NCI-H460 (cell line): ENCODE measurements around the gene C13orf42. TPM values are rescaled to one million over a fixed set of nuclear protein-coding genes. Genes with fewer than 3 reads are reported as not detected.

Source experiments
- DNase-seq: peaks from one replicate; pipeline ENCODE4 v3.0.0-alpha.2; 2016; ENCODE audit warnings: low read depth; ENCODE audit errors: extremely low read depth
- total RNA-seq: library from RNA; depleted of rRNA; stranded (reverse); fragments of >200 nt; shearing (Covaris generic); gene quantifications from 2 replicates; pipeline ENCODE4 v1.2.3, GENCODE V29; 2014; rRNA removed

C13orf42 gene
- total RNA-seq, 1 experiment from 2014 or later, result 0.12 TPM

GRCh38 chr13:51035978-51036377 is 75.1 kb downstream of the C13orf42 start:
- DNase-seq, result no peak

DNA sequence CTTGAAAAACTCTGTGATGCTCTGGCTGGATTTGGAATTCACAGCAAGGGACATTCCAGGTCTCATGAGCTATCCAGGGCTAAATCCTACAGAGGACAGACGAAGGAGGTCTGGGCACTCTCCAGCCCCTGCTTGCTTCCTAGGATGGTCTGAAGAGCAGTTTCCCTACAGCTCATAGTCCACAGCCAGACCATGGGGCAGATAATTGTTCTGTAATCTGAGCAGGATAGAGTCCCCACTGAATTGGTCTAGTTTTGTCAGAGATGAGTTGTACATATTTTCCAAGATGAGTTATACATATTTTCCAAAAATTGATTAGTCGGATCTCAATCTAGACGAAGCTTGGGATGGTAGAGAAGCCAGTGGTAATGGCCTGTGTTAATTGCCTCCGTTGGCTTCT is 75.6 kb downstream of the C13orf42 start:
- no peak for DNase-seq

GRCh38 chr13:51034906-51035305 is 76.2 kb downstream of the C13orf42 start:
- DNase-seq, result no peak

GRCh38 chr13:51033421-51034185 is 77.5 kb downstream of the C13orf42 start:
- DNase-seq, result no peak

- DNase-seq, result no peak
These were observed 78.2 kb downstream of the C13orf42 start for GRCh38 chr13:51032831-51033230.

Other genes with a start within 250 kb of the C13orf42 start
- 88.3 and 108 TPM in 2 replicates for gene RNASEH2B, start 201.5 kb downstream of the C13orf42 start, total RNA-seq
- gene FAM124A, start 111.1 kb upstream of the C13orf42 start, total RNA-seq, result 1.7 and 2.9 TPM in 2 replicates
- gene SERPINE3, start 228.4 kb upstream of the C13orf42 start, total RNA-seq, result not detected in 2 replicates